Osteocyte (in vitro differentiated cells): ENCODE results near the gene SOD3. TPM values are rescaled to one million over a fixed set of nuclear protein-coding genes. Genes with fewer than 3 reads are reported as not detected.

ENCODE experiments used
- DNase-seq: peaks from one replicate; pipeline ENCODE4 v3.0.0; 2021; ENCODE audit warnings: mixed read lengths; ENCODE audit not compliant: unreplicated experiment; ENCODE audit errors: extremely low spot score
- H3K27ac Mint-ChIP-seq: one replicate; pipeline ENCODE4 v1.8.0; 2021; ENCODE audit warnings: mild to moderate bottlenecking, mixed read lengths; ENCODE audit not compliant: unreplicated experiment
- H3K27me3 Mint-ChIP-seq: one replicate; pipeline ENCODE4 v1.8.0; 2021; ENCODE audit warnings: mixed read lengths; ENCODE audit not compliant: unreplicated experiment
- H3K36me3 Mint-ChIP-seq: one replicate; pipeline ENCODE4 v1.8.0; 2021; ENCODE audit warnings: mixed read lengths; ENCODE audit not compliant: unreplicated experiment
- H3K4me1 Mint-ChIP-seq: one replicate; pipeline ENCODE4 v1.8.0; 2021; ENCODE audit warnings: mixed read lengths; ENCODE audit not compliant: unreplicated experiment
- H3K4me3 Mint-ChIP-seq: one replicate; pipeline ENCODE4 v1.8.0; 2021; ENCODE audit warnings: mild to moderate bottlenecking, moderate library complexity, mixed read lengths; ENCODE audit not compliant: unreplicated experiment
- H3K9me3 Mint-ChIP-seq: one replicate; pipeline ENCODE4 v1.8.0; 2021; ENCODE audit warnings: mixed read lengths; ENCODE audit not compliant: unreplicated experiment
- CTCF ChIP-seq: fragments of 200-600 bp; sonication (generic); IDR thresholded peaks from 2 replicates; pipeline ENCODE4 v1.5.0; 2021; ENCODE audit warnings: antibody characterized with exemption, mild to moderate bottlenecking, moderate library complexity
- total RNA-seq: library from RNA; stranded (reverse); gene quantifications from 2 replicates; pipeline ENCODE4 v1.2.1, GENCODE V29; 2021

The SOD3 gene
- total RNA-seq, 1 donor from 2014 or later, result 3.4 TPM

DNA sequence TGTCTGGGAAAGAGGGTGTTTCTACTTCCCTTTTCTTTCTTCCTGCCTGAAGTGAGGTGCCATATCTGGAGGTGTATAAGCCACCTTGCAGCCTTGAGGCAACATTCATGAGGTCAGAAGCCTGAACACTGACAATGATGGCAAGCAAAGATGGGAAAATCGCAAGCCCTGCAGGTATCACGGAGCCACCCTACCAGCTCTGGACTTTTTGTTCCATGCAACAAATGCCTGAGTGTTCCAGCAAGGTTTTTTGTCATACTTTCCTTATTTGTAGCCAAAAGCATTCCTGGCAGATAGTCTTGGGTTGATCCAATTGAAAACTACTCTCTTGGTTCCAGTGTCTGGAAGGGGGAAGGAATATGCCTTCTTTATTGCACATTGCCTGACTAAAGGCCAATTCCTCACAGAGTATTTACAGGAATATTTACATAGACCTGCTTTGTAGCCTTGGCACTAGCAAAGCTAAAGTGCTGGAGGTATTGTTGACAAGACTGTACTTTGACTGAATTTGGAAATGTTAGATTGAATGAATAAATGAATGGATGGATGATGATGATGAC is 14.4 kb upstream of the SOD3 start:
- no peaks in the 10 kb centered on the region for H3K9me3 Mint-ChIP-seq
- DNase-seq, result peak; percentile 5
- TF ChIP-seq CTCF, result no peak
- peaks cover 44% of the 10 kb centered on the region for H3K4me1 Mint-ChIP-seq
- H3K4me3 Mint-ChIP-seq, result no peak overlapping the region
- H3K27ac Mint-ChIP-seq, result no peak overlapping the region
- no peaks in the 10 kb centered on the region for H3K27me3 Mint-ChIP-seq
- H3K36me3 Mint-ChIP-seq, result no peaks in the 10 kb centered on the region

DNA sequence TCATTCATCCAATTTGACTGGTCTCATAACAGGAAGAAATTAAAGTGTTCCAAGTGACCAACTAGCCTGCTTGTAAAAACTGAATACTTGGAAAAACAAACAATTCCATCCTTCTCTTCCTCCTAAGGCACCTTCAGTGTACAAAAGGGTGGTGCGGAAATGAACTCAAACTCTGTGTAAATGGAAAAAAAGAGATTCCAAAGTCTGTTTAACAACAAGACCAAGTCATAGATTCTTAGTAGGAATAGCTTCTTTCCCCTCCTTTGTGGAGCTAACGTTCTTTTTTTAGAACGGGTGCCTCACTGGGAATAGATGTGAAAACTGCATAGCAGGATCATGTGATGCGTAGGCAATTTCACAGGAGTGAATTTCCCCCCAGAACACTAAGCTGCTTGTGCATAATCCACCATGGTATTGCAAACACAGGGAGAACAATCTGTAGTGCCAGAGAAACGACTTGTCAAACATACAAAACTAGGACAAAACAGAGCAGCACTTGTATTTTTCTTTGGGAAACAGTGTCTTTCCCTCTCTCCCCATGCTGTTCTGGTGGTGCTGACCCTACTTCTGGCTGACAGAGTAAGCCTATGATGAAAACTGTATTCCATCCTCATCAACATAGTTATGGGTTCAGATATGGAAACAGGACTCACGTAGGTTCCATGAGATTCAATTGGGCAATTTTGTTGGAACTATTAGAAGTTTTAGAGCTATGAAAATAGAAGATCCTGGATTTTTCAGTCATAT is 13.2 kb upstream of the SOD3 start:
- Mint-ChIP-seq H3K4me3 (no peak overlapping the region), H3K9me3 (peaks cover 4% of the 10 kb centered on the region), H3K4me1 (peaks cover 44% of the 10 kb centered on the region), H3K27ac (peak overlapping the region; percentile 47), H3K36me3 (no peaks in the 10 kb centered on the region), H3K27me3 (no peaks in the 10 kb centered on the region)
- no peak for TF ChIP-seq CTCF
- DNase-seq, result peak; percentile 2

- no peak overlapping the region for H3K27ac Mint-ChIP-seq
- H3K4me3 Mint-ChIP-seq, result no peak overlapping the region
- peaks cover 1% of the 10 kb centered on the region for H3K36me3 Mint-ChIP-seq
- H3K4me1 Mint-ChIP-seq, result peaks cover 33% of the 10 kb centered on the region
- peak; percentile 1 for DNase-seq
- TF ChIP-seq CTCF, result no peak
- H3K9me3 Mint-ChIP-seq, result peaks cover 10% of the 10 kb centered on the region
- H3K27me3 Mint-ChIP-seq, result no peaks in the 10 kb centered on the region
Observed at GRCh38 chr4:24783506-24783905, 11.9 kb upstream of the SOD3 start.

DNA sequence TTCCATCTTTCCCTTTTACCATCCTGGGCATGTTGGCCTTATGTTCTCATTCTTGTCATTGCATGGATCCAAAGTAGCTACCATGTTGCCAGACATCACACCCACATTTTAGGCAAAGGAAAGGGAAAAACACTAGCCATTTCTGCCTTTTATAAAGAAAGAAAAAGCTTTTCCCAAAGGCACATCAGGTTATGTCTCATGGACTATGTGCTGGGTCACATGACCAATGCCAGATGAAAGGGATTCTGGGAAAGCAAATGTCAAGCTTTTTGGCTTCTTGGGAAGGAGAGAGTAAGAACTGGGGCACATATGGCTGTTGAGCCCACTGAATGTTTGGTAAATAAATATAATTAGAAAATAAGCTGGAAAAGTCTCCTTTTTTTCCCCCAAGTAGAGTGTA is 4.3 kb upstream of the SOD3 start:
- Mint-ChIP-seq H3K4me3 (no peak overlapping the region), H3K4me1 (peaks cover 19% of the 10 kb centered on the region), H3K9me3 (peaks cover 16% of the 10 kb centered on the region), H3K27ac (no peak overlapping the region), H3K36me3 (peaks cover 1% of the 10 kb centered on the region), H3K27me3 (no peaks in the 10 kb centered on the region)
- TF ChIP-seq CTCF, result no peak
- peak; percentile 2 for DNase-seq

DNA sequence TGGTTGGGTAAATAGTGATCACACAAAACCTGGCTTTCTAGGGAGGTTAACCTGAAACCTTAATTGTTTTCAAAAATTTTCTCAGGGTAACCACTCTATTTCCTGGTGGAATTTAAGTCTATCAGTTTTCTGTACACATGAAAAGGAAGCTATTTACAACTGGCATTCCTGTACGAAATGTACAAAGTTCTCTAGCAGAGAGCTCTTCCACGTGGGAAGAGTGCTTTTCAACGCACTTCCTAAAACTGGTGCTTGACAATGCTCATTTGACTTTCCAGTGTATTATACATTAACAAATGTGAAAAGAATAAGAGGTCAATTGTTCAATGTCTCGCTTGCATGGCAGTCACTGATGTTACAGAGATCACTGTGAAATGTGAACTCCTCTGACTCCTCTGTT is 2.8 kb upstream of the SOD3 start:
- Mint-ChIP-seq H3K4me1 (peaks cover 20% of the 10 kb centered on the region), H3K27ac (no peak overlapping the region), H3K9me3 (peaks cover 12% of the 10 kb centered on the region), H3K36me3 (peaks cover 1% of the 10 kb centered on the region), H3K4me3 (no peak overlapping the region), H3K27me3 (no peaks in the 10 kb centered on the region)
- DNase-seq, result peak; percentile 0
- no peak for TF ChIP-seq CTCF
